Erythroblast (primary cell): ENCODE results near the gene TSPEAR.
A peak's percentile ranks its signal among the peaks of the same experiment; 100 is the strongest.

Source experiments
- DNase-seq, 2 experiments: peaks; one replicate each; lab custom pipeline; 2025; lab: John Stamatoyannopoulos, UW
- GATA1 ChIP-seq: IDR thresholded peaks from 2 replicates; pipeline ENCODE4 v1.6.1; 2011; ENCODE audit warnings: low read depth, mild to moderate bottlenecking, control low read depth, low read length, moderate library complexity
- POLR2A ChIP-seq: IDR thresholded peaks from 2 replicates; pipeline ENCODE4 v1.6.1; 2011; ENCODE audit warnings: mild to moderate bottlenecking, low read length

TSPEAR gene

GRCh38 chr21:44540741-44541288 is 170.6 kb downstream of the TSPEAR start:
- TF ChIP-seq POLR2A, result no peak
- no peak for TF ChIP-seq GATA1
- DNase-seq, result no peak

- TF ChIP-seq POLR2A (no peak), GATA1 (no peak)
- DNase-seq, result no peak
These were observed 171.2 kb downstream of the TSPEAR start, which contains the start of gene KRTAP10-1 for GRCh38 chr21:44539991-44540666. TSS of gene KRTAP10-1 (minus strand) at chr21:44540195. CDS start at chr21:44540150, 45 bp downstream.

- DNase-seq, result no peak
- TF ChIP-seq GATA1, result no peak
- no peak for TF ChIP-seq POLR2A
These were observed 172.3 kb downstream of the TSPEAR start for GRCh38 chr21:44539046-44539445.

GRCh38 chr21:44537930-44538911 is 173.2 kb downstream of the TSPEAR start:
- no peak for DNase-seq
- TF ChIP-seq GATA1 (no peak), POLR2A (no peak)

- DNase-seq, result no peak
- TF ChIP-seq GATA1 (no peak), POLR2A (no peak)
These were observed 175.4 kb downstream of the TSPEAR start for GRCh38 chr21:44535963-44536362.

- TF ChIP-seq POLR2A, result no peak
- TF ChIP-seq GATA1, result no peak
- no peak for DNase-seq
These were observed 176.7 kb downstream of the TSPEAR start for GRCh38 chr21:44534688-44535087.

GRCh38 chr21:44533891-44534627 is 177.3 kb downstream of the TSPEAR start:
- peak in 1 of 2 experiments; percentile 8 for DNase-seq
- TF ChIP-seq POLR2A, result no peak
- TF ChIP-seq GATA1, result no peak

- DNase-seq, result no peak
- no peak for TF ChIP-seq POLR2A
- TF ChIP-seq GATA1, result no peak
These were observed 178.1 kb downstream of the TSPEAR start for GRCh38 chr21:44533121-44533890.

GRCh38 chr21:44532712-44533111 is 178.7 kb downstream of the TSPEAR start:
- no peak for TF ChIP-seq GATA1
- no peak for TF ChIP-seq POLR2A
- DNase-seq, result no peak

- no peak for DNase-seq
- no peak for TF ChIP-seq GATA1
- no peak for TF ChIP-seq POLR2A
These were observed 179.5 kb downstream of the TSPEAR start for GRCh38 chr21:44531606-44532564.

GRCh38 chr21:44530903-44531605 is 180.3 kb downstream of the TSPEAR start:
- DNase-seq, result no peak
- TF ChIP-seq POLR2A, result no peak
- TF ChIP-seq GATA1, result no peak
